SK-N-SH (cell line): ENCODE results near the gene ABCF3. TPM values are rescaled to one million over a fixed set of nuclear protein-coding genes. Genes with fewer than 3 reads are reported as not detected.

Source experiments
- CTCF ChIA-PET: fragments of 300-600, 350-600 bp; formaldehyde crosslinking; extraction: SDS; loops from one replicate; lab custom pipeline; 2021; lab: Yijun Ruan, JAX
- POLR2A ChIA-PET: fragments of 350-600 bp; sonication (Branson Sonifier 250); formaldehyde crosslinking; extraction: SDS; loops from one replicate; lab custom pipeline; 2020; ENCODE audit warnings: antibody characterized with exemption, inconsistent platforms; lab: Yijun Ruan, JAX
- DNase-seq: peaks from one replicate; pipeline ENCODE4 v3.0.0; 2012
- H2AFZ ChIP-seq: fragments of 200-600 bp; sonication (generic); 2 replicates; pipeline ENCODE4 v1.8.1; 2016; ENCODE audit warnings: antibody characterized with exemption, mild to moderate bottlenecking, low read depth
- H3F3A ChIP-seq: fragments of 200-600 bp; sonication (generic); replicated peaks from 2 replicates; pipeline ENCODE3; 2016; ENCODE audit warnings: antibody characterized with exemption, mild to moderate bottlenecking; ENCODE audit not compliant: insufficient read depth
- H3K27ac ChIP-seq, 2 experiments: fragments of 200-500 bp in 1 of 2; fragments of 200-600 bp in 1 of 2; sonication (Bioruptor generic) in 1 of 2; sonication (generic), shearing (Covaris generic) in 1 of 2; 2 replicates each; pipeline versions ENCODE4 v1.5.1 to v1.6.1; 2014 to 2016; ENCODE audit warnings: low read depth in 2 of 2, inconsistent platforms in 1 of 2, low read length in 1 of 2, mild to moderate bottlenecking in 1 of 2, mixed read lengths in 1 of 2
- H3K27me3 ChIP-seq: fragments of 200-600 bp; sonication (generic), shearing (Covaris generic); 2 replicates; pipeline ENCODE4 v1.6.1; 2016; ENCODE audit warnings: mixed run types; ENCODE audit not compliant: insufficient read depth
- H3K36me3 ChIP-seq, 2 experiments: fragments of 200-500 bp in 1 of 2; fragments of 200-600 bp in 1 of 2; sonication (Bioruptor generic) in 1 of 2; sonication (generic) in 1 of 2; replicated peaks in 1 of 2; 2 replicates each; pipeline versions ENCODE3 to v1.5.1; 2014 to 2016; ENCODE audit warnings: low read length in 1 of 2, mild to moderate bottlenecking in 1 of 2; ENCODE audit not compliant: insufficient read depth in 2 of 2, control insufficient read depth in 1 of 2
- H3K4me1 ChIP-seq, 2 experiments: fragments of 200-500 bp in 1 of 2; fragments of 200-600 bp in 1 of 2; sonication (Bioruptor generic) in 1 of 2; sonication (generic), shearing (Covaris generic) in 1 of 2; 2 replicates each; pipeline versions ENCODE4 v1.5.1 to v1.6.1; 2014 to 2016; ENCODE audit warnings: low read depth in 1 of 2, low read length in 1 of 2, mixed run types in 1 of 2; ENCODE audit not compliant: insufficient read depth in 2 of 2, control insufficient read depth in 1 of 2
- H3K4me2 ChIP-seq: fragments of 200-600 bp; sonication (generic), shearing (Covaris generic); 2 replicates; pipeline ENCODE4 v1.6.1; 2017; ENCODE audit warnings: mixed run types
- H3K4me3 ChIP-seq, 2 experiments: fragments of 200-500 bp in 1 of 2; fragments of 200-600 bp in 1 of 2; sonication (Bioruptor generic) in 1 of 2; sonication (generic), shearing (Covaris generic) in 1 of 2; 2 replicates each; pipeline versions ENCODE4 v1.5.1 to v1.8.1; 2014 to 2016; ENCODE audit warnings: low read depth in 2 of 2, inconsistent platforms in 1 of 2, low read length in 1 of 2, mild to moderate bottlenecking in 1 of 2, mixed read lengths in 1 of 2, moderate library complexity in 1 of 2
- H3K79me2 ChIP-seq: fragments of 200-600 bp; sonication (generic); 2 replicates; pipeline ENCODE4 v1.8.1; 2017; ENCODE audit warnings: mild to moderate bottlenecking; ENCODE audit not compliant: insufficient read depth
- H3K9ac ChIP-seq: fragments of 200-600 bp; sonication (generic); 2 replicates; pipeline ENCODE4 v1.6.1; 2017; ENCODE audit warnings: mixed run types
- H3K9me2 ChIP-seq: fragments of 200-600 bp; sonication (generic); 2 replicates; pipeline ENCODE4 v1.6.1; 2017; ENCODE audit warnings: mixed run types
- H3K9me3 ChIP-seq: fragments of 200-600 bp; sonication (generic); 2 replicates; pipeline ENCODE4 v1.6.1; 2017; ENCODE audit warnings: mixed run types, mild to moderate bottlenecking, moderate library complexity
- H4K20me1 ChIP-seq: fragments of 200-600 bp; sonication (generic); 2 replicates; pipeline ENCODE4 v1.6.1; 2017; ENCODE audit warnings: mild to moderate bottlenecking, mixed run types; ENCODE audit not compliant: insufficient read depth
- CHD2 ChIP-seq: fragments of 150-350 bp; IDR thresholded peaks from 2 replicates; pipeline ENCODE4 v1.6.1; 2018; ENCODE audit warnings: low read length; ENCODE audit not compliant: partially characterized antibody
- CTCF ChIP-seq: fragments of 200-600 bp; sonication (generic); IDR thresholded peaks from 2 replicates; pipeline ENCODE4 v1.6.1; 2017; ENCODE audit warnings: antibody characterized with exemption, mild to moderate bottlenecking, moderate library complexity
- ELF1 ChIP-seq: IDR thresholded peaks from 2 replicates; pipeline ENCODE4 v1.4.0; 2012
- EP300 ChIP-seq, 2 experiments: IDR thresholded peaks; 2 replicates each; pipeline versions ENCODE4 v1.4.0 to v1.6.1; 2012; ENCODE audit warnings: borderline replicate concordance in 1 of 2, low read depth in 1 of 2, low read length in 1 of 2
- FOSL2 ChIP-seq: IDR thresholded peaks from 2 replicates; pipeline ENCODE4 v1.4.0; 2012; ENCODE audit warnings: low read depth, mild to moderate bottlenecking, moderate library complexity, borderline replicate concordance
- GATA2 ChIP-seq: sonication (generic); formaldehyde crosslinking; IDR thresholded peaks from 2 replicates; pipeline ENCODE4 v1.5.0; 2020; ENCODE audit warnings: mild to moderate bottlenecking, missing genetic modification reagents
- IRF3 ChIP-seq: fragments of 150-350 bp; IDR thresholded peaks from 2 replicates; pipeline ENCODE4 v1.6.1; 2016; ENCODE audit warnings: mild to moderate bottlenecking, low read depth, low read length
- MEF2A ChIP-seq: IDR thresholded peaks from 2 replicates; pipeline ENCODE4 v1.4.0; 2012; ENCODE audit warnings: low read depth, borderline replicate concordance
- MXI1 ChIP-seq: IDR thresholded peaks from 2 replicates; pipeline ENCODE4 v1.6.1; 2012; ENCODE audit warnings: mild to moderate bottlenecking, low read depth, low read length, improper control_type of control experiment
- POLR2AphosphoS5 ChIP-seq: IDR thresholded peaks from 2 replicates; pipeline ENCODE4 v1.6.1; 2012; ENCODE audit warnings: low read depth, low read length
- RAD21 ChIP-seq: IDR thresholded peaks from 2 replicates; pipeline ENCODE4 v1.6.1; 2012; ENCODE audit warnings: mild to moderate bottlenecking, low read length
- REST ChIP-seq: IDR thresholded peaks from 2 replicates; pipeline ENCODE4 v1.6.1; 2012; ENCODE audit warnings: mild to moderate bottlenecking, low read depth, low read length, moderate library complexity
- RFX5 ChIP-seq: IDR thresholded peaks from 2 replicates; pipeline ENCODE4 v1.6.1; 2012; ENCODE audit warnings: mild to moderate bottlenecking, improper control_type of control experiment, low read length
- SIN3A ChIP-seq: IDR thresholded peaks from 2 replicates; pipeline ENCODE4 v1.6.1; 2012; ENCODE audit warnings: low read depth, mild to moderate bottlenecking, low read length, moderate library complexity, borderline replicate concordance
- SMC3 ChIP-seq: IDR thresholded peaks from 2 replicates; pipeline ENCODE4 v1.6.1; 2012; ENCODE audit warnings: low read depth, low read length, improper control_type of control experiment
- TEAD4 ChIP-seq: IDR thresholded peaks from 2 replicates; pipeline ENCODE4 v1.4.0; 2012; ENCODE audit warnings: mild to moderate bottlenecking, borderline replicate concordance; ENCODE audit not compliant: insufficient read depth
- USF1 ChIP-seq: IDR thresholded peaks from 2 replicates; pipeline ENCODE4 v1.4.0; 2012; ENCODE audit warnings: low read depth, borderline replicate concordance
- YY1 ChIP-seq: IDR thresholded peaks from 2 replicates; pipeline ENCODE4 v1.4.0; 2012; ENCODE audit warnings: low read depth, mild to moderate bottlenecking
- WGBS: methylation state at CpG from one replicate; pipeline ENCODE4 v1.1.6; 2017; ENCODE audit warnings: low lambda C conversion rate; 5-methylcytosine and 5-hydroxymethylcytosine counted together
- polyA plus RNA-seq, 3 experiments: library from polyadenylated mRNA; depleted of rRNA; stranded (reverse); fragments of >200 nt; gene quantifications; 2 replicates each; pipeline ENCODE4 v1.2.3, GENCODE V29; 2012

Gene ABCF3
- polyA plus RNA-seq, 1 of the 3 experiments (the other 2 are of a cell fraction), result 55.6 TPM

- H3K4me1 ChIP-seq, result no peaks in the 10 kb centered on the region; a peak in 1 of 4 replicates
- H3K79me2 ChIP-seq, result no peaks in the 10 kb centered on the region
- H3K4me2 ChIP-seq, result no peak overlapping the region
- no peaks in the 10 kb centered on the region for H3F3A ChIP-seq
- peaks cover 3 to 38% of the 10 kb centered on the region in 2 experiments for H3K36me3 ChIP-seq
- H3K9me2 ChIP-seq, result no peaks in the 10 kb centered on the region
- no peak overlapping the region for H3K9ac ChIP-seq
- TF ChIP-seq YY1, result no peak
- TF ChIP-seq CHD2, result no peak
- no peak for TF ChIP-seq IRF3
- TF ChIP-seq GATA2, result no peak
- 0 out of 2 replicates have a peak, but pooled peaks cover 11% of the 10 kb centered on the region for H4K20me1 ChIP-seq
- H3K9me3 ChIP-seq, result no peaks in the 10 kb centered on the region
- WGBS, result 67% methylated on average over 1 of the region's 17 CpGs
- DNase-seq, result no peak
- no peak overlapping the region for H3K27ac ChIP-seq
- H3K27me3 ChIP-seq, result no peaks in the 10 kb centered on the region
- H3K4me3 ChIP-seq, result no peak overlapping the region
- CTCF ChIA-PET, result interaction anchor here (0.9 to 3.6 kb wide), 8 partner anchors 8 to 343 kb away, joined by 3 to 18 read pairs (median 4); partner anchors contain the start of genes EEF1AKMT4 and VWA5B2
- POLR2A ChIA-PET, result no interaction called here
- no peak overlapping the region for H2AFZ ChIP-seq
Measured at GRCh38 chr3:184241141-184241446, 55.1 kb downstream of the ABCF3 start.

GRCh38 chr3:184241447-184242296, 55.7 kb downstream of the ABCF3 start:
- ChIA-PET POLR2A (interaction anchor here (0.9 to 1.2 kb wide), 2 partner anchors 9 to 12 kb away, joined by 3 read pairs; no protein-coding TSS in a partner anchor), CTCF (interaction anchor here (0.9 to 3.6 kb wide), 8 partner anchors 8 to 346 kb away, joined by 3 to 18 read pairs (median 6); partner anchors contain the start of genes EEF1AKMT4 and VWA5B2)
- Histone ChIP-seq H3K9me2 (no peaks in the 10 kb centered on the region), H3K27ac (no peak overlapping the region), H3K4me2 (no peak overlapping the region), H3K36me3 (peaks cover 4 to 38% of the 10 kb centered on the region in 2 experiments), H4K20me1 (0 out of 2 replicates have a peak, but pooled peaks cover 11% of the 10 kb centered on the region), H3K4me3 (no peak overlapping the region), H3K9ac (no peak overlapping the region), H3K4me1 (no peaks in the 10 kb centered on the region; a peak in 1 of 4 replicates), H3F3A (no peaks in the 10 kb centered on the region), H2AFZ (no peak overlapping the region), H3K79me2 (peaks cover 2% of the 10 kb centered on the region; the same call in 1 of the 2 replicates), H3K9me3 (no peaks in the 10 kb centered on the region), H3K27me3 (no peaks in the 10 kb centered on the region)
- 97% methylated on average over 23 of the region's 46 CpGs for WGBS
- peak; percentile 61 for DNase-seq
- TF ChIP-seq EP300 (IDR thresholded peaks at IDR 0.05; ENCODE audit: borderline replicate concordance in 1 of 2, low read depth in 1 of 2, low read length in 1 of 2) (no peak), SIN3A (no peak), RFX5 (no peak), MXI1 (no peak), SMC3 (peak; percentile 34; the same call in 1 of the 2 replicates), REST (no peak), FOSL2 (no peak), CTCF (peak; percentile 27), YY1 (no peak), RAD21 (peak; percentile 57), ELF1 (no peak), TEAD4 (no peak), GATA2 (no peak), MEF2A (no peak), USF1 (no peak), POLR2AphosphoS5 (no peak)
